HG03442 (cell line): Measurements from ENCODE around the gene GEMIN2.
A peak's percentile ranks its signal among the peaks of the same experiment; 100 is the strongest.
"Not testable (repeated sequence)": the region's sequence is repeated elsewhere in the genome, so short reads cannot be mapped to it uniquely, and the experiment has no call there.

Experiments
- ATAC-seq: cut with Tn5 transposase; IDR thresholded peaks from one replicate; pipeline ENCODE4 v1.9.1; 2021; ENCODE audit warnings: mild to moderate bottlenecking, moderate library complexity; ENCODE audit not compliant: unreplicated experiment

The GEMIN2 gene, protein sequence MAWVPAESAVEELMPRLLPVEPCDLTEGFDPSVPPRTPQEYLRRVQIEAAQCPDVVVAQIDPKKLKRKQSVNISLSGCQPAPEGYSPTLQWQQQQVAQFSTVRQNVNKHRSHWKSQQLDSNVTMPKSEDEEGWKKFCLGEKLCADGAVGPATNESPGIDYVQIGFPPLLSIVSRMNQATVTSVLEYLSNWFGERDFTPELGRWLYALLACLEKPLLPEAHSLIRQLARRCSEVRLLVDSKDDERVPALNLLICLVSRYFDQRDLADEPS

DNA sequence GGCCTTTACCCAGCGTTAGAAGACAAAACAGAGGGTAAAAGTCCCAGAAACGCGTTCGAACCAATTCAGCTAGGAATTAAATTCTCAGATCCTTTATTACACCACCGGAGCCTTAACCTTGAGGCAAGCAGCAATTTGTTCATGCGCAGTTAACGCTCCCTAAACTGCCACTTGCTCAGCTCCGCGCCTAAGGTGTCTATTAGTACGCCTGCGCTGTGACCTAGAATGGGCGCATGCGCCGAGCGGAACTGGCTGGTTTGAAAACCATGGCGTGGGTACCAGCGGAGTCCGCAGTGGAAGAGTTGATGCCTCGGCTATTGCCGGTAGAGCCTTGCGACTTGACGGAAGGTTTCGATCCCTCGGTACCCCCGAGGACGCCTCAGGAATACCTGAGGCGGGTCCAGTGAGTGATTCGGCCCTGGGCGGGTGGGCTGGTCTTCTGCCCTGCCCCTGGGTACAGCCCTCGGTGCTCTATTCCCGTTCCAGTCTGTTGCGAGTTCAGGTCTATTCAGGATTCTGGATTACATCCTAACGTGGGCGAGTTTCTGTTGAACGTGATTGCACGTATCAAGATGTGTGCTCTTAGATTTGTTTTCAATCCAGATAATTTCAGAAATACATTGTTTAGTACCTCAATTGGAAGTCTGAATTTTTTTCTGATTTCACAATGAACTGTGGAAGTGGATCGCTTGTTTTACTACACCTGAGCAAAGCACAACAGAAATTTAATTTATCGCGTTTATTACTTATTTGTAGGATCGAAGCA, at the start of gene GEMIN2:
Gene GEMIN2 (plus strand): TSS at position 251 of the 766 bp plus-strand sequence. CDS start 16 bp downstream, at position 267.
- ATAC-seq: peak; percentile 93

DNA sequence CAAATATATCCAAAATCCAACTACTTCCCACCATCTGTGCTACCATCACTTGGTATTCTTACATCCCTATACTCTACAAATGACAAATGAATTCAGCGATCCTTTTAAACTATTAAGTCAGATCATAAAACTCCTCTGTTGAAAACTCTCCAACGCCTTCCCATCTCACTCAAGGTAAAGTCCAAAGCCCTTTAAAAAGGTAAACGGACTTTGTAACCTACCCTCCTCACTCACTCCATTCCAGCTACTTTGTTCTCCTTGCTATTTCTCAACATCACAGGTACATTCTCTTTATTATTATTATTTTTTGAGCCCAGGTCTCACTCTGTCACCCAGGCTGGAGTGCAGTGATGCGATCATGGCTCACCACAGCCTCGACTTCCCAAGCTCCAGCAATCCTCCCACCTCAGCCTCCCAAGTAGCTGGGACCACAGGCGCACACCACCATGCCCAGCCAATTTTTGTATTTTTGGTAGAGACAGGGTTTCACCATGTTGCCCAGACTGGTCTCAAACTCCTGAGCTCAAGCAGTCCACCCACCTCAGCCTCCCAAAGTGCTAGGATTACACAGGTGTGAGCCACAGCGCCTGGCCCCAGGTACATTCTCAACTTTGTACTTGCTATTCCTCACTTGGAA, 44.8 kb upstream of the GEMIN2 start:
- not testable (repeated sequence) for ATAC-seq

DNA sequence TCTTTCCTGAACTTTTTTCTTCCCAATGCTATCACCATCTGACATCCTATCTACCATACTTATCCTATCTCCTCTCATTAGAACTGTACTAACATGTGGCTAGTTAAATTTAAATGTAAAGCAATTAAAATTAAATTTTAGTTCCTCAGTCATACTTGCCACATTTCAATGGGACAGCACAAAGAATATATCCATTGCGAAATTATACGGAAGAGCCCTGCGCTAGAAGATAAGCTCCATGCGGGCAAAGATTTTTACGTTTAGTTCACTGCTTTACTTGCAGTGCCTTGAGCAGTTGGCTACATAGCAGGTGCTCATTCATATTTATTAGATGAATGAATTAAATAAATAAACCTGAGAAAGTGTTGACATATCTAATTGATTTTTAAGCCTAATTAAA, 44.2 kb upstream of the GEMIN2 start:
- no peak for ATAC-seq

DNA sequence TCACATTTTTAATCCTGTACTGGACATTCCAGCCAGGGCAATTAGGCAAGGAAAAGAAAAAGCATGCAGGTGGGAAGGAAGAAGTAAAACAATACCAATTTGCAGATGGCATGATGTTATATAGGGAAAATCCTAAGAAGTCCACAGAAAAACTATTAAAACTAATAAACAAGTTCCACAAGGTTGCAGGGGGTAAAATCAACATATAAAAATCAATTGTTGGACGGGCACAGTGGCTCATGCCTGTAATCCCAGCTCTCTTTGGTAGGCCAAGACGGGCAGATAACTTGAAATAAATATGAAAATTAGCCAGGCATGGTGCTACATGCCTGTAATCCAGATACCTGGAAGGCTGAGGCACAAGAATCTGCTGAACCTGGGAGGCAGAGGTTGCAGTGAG, 43.0 kb upstream of the GEMIN2 start:
- no peak for ATAC-seq

DNA sequence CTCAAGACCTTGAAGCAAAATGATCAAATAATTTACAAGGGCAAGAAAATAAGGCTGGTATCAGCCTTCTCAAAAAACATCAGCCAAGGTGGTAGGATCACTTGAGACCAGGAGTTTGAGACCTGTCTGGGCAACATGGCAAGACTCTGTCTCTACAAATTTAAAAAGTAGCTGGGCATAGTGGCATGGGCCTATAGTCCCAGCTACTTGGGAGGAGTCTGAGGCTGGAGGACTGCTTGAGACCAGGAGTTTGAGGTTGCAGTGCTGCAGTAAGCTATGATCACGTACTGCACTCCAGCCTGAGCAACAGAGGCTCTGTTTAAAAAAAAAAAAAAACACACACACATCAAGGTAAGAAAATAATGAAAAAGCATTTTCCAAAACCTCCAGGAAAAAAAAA, 33.2 kb upstream of the GEMIN2 start:
- no peak for ATAC-seq

DNA sequence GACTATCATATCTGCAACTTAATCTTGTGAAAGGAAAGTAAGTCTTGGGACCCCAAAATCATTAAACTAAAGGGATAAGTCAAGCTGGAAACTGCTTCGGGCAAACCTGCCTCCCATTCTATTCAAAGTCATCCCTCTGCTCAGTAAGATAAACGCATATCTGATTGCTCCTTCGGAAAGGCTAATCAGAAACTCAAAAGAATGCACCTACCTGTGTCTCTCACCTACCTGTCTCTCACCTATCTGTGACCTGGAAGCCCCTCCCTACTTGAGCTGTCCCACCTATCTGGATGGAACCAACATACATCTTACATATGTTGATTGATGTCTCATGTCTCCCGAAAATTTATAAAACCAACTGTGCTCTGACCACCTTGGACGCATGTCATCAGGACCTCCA, 31.0 kb upstream of the GEMIN2 start:
- no peak for ATAC-seq

DNA sequence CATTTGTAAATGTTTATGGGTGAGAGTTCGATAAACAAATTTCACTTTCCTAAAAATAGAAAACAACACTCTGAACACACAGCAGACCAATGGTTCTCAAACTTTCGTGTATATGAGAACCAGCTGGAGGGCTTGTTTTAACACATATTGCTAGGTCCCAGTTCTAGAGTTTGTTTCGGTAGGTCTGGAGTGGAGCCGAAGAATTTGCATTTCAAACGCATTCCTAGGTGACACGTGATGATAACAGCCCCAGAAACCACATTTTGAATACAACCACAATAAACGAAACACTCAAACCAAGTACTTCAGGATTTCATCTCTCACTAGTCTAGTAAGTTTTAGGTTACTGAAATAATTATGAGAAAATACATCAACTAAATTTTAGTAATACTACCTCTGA, 28.2 kb upstream of the GEMIN2 start:
- no peak for ATAC-seq

DNA sequence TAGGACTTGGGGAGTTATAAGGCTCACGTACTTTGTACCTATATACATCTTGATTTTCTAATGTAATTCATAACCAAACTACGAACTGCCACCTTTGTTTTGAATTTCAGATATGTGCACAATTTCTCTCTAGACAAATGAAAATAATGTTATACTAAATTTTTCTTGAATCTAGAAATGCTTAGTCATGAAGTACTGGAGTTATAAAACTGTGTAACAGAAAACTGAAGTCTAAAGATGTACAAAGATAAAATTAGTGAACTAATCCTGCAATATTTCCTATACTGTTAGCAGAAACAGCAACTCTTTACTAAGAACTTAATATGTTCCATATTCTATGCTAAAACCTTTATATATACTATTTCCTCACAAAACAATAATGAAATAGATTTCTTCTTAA, 26.6 kb upstream of the GEMIN2 start:
- no peak for ATAC-seq

DNA sequence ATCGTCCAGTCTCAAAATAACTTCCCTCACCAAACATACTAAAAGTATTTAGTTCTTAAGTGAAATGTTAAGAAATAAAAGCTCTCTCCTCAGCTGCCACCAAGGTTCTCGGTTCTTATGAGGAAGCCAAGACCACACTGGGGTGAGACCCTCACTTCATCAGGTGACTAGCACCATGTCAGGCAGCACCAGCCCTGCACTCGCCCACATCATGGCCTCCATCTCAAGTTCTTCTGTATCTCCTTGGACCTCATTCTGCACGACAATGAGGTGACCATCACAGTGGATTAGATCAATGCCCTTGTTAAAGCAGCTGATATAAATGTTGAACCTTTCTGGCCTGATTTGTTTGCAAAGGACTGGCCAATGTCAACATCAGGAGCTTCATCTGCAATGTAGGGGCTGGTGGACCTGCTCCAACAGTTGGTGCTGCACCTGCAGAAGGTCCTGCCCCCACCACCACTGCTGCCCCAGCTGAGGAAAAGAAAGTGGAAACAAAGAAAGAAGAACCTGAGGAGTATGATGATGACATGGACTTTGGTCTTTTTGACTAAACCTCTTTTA, 23.5 kb upstream of the GEMIN2 start:
- ATAC-seq: no peak

DNA sequence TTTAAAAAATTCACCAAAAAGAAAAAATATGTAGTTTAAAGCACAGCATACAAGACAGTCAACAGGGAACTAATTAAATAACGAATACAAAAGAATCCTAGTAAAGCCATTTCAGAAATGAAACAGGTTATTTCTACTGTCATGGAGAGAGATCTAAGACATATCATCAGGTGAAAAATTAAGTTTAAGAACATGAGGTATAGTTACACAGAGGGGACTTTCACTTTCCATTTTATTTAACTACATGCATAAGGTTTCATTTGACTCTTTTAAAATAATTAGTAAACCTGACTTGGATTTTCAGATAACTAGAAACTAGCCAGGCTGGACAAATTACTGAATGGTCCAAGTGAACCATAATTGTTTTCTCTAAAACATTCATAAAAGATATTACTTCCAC, 22.4 kb upstream of the GEMIN2 start:
- no peak for ATAC-seq

DNA sequence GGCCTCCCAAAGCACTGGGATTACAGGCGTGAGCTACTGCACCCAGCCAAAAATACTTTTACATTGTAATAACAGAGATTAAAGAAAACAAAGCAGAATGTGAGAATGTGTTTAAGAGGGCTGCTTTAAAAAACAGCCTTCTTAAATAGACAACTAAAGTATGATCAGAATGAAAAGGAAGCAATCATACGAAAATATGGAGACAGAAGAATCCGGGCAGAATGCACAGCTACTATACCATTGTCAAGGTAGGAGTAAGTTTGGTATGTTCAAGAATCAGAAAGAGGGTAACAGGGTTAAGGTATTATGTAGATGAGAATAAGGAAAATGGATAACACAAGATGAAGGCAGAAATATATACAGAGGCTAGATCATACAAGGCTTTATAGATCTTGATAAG, 19.6 kb upstream of the GEMIN2 start:
- no peak for ATAC-seq

DNA sequence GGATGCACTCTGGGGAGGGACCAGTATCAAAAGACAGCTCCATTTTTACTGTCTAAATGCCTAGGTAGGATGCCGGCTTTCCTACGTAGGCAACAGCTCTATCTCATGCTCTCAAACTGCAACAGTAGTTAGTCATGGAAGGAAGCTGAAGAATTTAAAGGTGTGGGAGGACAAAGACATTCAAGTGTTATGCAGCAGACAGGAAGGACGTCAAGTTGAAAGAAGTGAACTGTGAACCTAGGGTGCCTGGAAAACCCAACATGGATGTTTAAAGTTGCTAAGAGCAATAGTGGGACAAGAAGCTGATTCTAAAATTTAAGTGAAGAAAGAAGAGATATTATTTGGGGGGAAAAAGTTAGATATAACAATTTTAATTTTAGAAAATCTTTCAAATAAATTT, 17.0 kb upstream of the GEMIN2 start:
- peak; percentile 54 for ATAC-seq

DNA sequence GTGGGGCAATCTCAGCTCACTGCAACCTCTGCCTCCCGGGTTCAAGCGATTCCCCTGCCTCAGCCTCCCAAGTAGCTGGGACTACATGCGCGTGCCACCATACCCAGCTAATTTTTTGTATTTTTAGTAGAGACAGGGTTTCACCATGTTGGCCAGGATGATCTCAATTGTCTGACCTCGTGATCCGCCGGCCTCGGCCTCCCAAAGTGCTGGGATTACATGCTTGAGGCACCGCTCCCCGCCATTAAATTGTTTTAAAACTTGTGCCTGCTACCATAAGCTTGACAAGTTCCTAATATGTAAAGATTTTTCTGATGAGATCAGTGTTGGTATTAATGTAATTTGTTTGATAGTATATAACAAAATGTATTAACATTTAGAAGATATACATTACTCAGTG, 14.9 kb upstream of the GEMIN2 start:
- ATAC-seq: not testable (repeated sequence)

DNA sequence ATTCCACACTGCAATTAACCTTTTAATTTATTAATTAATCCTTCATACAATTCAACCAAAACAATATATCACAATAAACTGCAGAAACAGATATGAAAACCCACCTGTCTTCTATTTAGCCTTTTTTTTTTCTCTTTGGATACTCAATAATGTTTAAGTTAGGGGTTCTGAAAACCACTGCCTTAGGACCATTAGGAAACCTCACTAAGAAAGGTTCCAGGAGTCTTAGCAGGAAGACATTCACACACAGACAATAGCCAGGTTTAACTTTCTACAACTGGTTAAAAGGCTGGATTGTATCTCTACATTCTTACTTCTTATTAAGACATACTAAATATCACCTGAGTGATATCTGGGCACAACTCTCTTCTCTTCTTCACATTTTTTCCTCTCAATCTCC, 14.4 kb upstream of the GEMIN2 start:
- no peak for ATAC-seq

DNA sequence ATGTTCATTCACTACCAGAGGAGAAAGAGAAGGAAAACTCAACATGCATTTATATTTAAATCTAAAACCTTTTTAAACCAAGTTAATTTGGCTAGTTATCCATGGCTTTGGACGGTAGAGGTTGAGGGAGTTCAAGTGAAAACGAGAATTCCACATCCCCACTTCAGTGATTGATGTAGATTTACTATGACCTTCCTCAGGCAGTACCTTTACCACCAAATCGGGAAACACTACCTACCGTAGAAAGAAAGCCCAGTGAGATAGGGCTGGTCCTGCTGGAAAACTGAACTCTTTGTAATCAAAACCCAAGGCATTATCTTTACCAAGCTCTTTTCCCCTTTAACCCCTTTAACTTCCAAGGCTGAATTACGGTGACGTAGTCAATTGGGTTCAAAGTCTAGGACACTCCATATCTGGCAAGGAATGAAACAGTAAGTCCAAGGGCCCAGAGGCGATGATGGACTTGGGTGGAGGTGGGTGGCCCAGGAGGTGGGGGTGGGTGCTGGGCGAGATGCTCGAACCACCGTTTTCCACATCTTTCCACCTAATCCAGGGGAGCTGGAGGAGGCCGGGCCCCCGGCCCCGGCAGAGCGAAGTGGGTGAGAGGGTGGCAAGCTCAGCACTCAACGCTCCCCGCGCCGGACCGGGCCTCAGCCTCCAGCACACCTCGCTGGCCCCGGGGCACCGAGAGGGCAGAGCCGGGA, 11.7 kb upstream of the GEMIN2 start:
- ATAC-seq: peak; percentile 23

DNA sequence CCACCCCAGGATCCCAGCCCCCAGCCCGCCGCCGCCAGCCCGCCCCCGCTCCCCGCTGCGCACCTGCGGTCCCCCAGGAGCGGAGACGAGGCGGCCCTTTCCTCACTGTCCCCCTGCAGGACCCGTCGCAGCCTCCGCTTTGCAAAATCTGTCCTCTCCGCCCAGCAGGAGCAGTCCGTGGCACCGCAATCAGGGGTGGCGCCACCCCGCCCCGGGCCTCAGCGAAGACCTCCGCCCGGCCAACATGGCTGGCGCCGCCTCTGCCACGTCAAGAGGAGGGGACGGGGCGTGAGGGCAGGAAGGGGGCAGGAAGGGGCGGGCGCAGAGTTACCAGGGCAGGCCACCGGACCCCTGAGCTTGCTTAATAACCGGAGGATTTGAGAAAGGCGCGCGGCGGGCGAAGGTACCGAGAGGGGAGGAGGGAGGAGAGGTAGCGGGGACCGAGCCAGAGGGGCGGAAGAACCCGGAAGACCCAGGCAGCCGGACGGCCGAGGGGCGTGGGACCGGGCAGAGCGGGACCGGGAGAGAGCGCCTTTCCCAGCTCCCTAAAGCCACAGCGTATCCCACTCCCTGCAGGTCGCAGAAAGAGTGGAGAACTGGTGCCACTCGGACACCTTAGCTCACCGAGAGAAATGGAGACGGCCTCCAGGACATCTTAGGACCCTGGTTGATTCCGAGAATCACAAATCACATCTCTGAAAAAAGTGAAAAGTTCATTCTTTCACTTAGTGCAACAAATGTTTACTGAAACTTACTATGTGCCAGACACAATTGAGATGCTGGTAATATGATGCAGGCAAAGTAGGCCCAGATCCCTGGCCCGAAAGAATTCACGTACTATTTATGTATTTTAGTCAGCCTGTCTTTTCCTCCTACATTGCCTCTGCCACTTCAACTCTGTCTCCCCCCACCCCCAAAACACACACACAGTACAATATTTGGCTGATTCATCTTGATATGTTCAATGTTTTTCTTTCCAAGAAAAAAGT, 10.9 kb upstream of the GEMIN2 start, which contains the start of gene SEC23A:
Gene SEC23A (minus strand): TSS at position 267 of the 989 bp plus-strand sequence. CDS start 7,117 bp downstream, outside the sequence.
- ATAC-seq: peak; percentile 87

DNA sequence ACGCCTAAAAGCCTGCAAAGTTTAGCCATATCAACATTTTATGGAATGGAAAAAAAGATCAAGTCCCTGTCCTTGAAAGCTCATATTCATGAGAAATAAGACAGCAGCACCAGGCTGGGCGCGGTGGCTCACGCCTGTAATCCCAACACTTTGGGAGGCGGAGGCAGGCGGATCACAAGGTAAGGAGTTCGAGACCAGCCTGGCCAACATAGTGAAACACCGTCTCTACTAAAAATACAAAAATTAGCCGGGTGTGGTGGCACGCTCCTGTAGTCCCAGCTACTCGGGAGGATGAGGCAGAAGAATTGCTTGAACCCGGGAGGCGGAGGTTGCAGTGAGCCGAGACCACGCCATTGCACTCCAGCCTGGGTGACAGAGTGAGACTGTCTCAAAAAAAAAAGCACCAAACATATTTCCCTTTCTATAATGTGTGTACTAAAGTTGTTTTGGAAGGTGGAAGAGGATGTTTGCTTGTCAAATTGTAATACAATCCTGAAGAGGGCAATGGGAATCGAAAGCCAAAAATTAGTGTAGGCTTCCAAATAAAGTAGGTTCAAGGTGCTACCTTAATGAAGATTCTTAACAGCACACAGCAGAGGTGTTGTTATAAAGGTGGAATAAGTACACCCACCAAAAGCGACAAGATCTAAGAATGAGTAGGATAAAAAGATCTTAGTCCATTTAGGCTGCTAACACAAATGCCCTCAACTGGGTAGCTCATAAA, 9.9 kb upstream of the GEMIN2 start:
- not testable (repeated sequence) for ATAC-seq

DNA sequence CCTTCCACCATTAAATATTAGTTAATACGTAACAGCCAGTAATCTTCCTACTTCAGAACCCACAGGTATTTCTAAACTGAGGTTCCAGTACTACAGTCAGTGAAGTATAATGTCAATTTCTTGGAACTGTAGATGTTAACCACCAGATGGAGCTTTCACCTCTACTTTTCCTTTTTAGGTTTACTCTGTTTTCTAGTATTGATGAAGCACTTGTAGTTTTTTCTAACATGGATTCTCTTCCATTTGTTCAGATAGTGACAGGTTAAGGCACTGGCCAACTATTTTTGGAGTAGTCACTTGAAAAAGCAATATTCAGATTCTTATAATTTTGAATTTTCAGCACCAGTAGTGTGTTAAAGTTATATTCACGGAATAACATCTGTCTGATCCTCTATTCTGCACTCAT, 6.5 kb upstream of the GEMIN2 start:
- ATAC-seq: no peak

DNA sequence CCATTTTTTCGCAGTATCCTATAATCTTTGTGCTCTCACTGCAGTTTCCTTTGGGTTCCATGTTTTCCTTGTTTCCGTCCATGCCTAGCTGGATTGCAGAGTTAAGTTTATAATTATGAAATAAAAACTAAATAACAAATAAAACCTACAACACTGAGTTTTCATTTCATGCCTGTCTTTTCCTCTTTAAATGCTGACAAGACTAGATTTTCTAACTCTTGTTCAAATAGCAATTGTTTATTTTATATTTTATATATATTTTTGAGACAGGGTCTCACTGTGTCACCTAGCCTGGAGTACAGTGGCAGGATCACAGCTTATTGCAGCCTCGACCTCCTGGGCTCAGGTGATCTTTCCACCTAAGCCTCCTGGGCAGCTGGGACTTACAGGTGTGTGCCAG, 5.3 kb upstream of the GEMIN2 start:
- no peak for ATAC-seq
